Esophagus squamous epithelium (tissue), 5 donors: ENCODE data around the gene STATH. TPM values are rescaled to one million over a fixed set of nuclear protein-coding genes. Genes with fewer than 3 reads are reported as not detected.

Source experiments
- DNase-seq: peaks from one replicate; lab custom pipeline; 2025; lab: John Stamatoyannopoulos, UW
- H3K27ac ChIP-seq, 4 donors: fragments of 200-600 bp; sonication (generic); one replicate each; pipeline ENCODE4 v1.5.1; 2016 to 2019; ENCODE audit warnings: mild to moderate bottlenecking in 1 of 4
- H3K27me3 ChIP-seq, 4 donors: fragments of 200-600 bp; sonication (generic); 1 replicate in 3 of 4; 2 replicates in 1 of 4; pipeline versions ENCODE4 v1.5.1 to v1.6.0; 2017 to 2021; ENCODE audit warnings: antibody characterized with exemption in 1 of 4
- H3K36me3 ChIP-seq, 3 donors: fragments of 200-600 bp; sonication (generic); one replicate each; pipeline ENCODE4 v1.5.1; 2016 to 2019
- H3K4me1 ChIP-seq, 3 donors: fragments of 200-600 bp; sonication (generic); one replicate each; pipeline ENCODE4 v1.5.1; 2017 to 2019
- H3K4me3 ChIP-seq, 4 donors: fragments of 200-600 bp; sonication (generic); 1 replicate in 3 of 4; 2 replicates in 1 of 4; pipeline ENCODE4 v1.5.1; 2016 to 2019; ENCODE audit warnings: mild to moderate bottlenecking in 2 of 4, moderate library complexity in 1 of 4
- H3K9me3 ChIP-seq, 3 donors: fragments of 200-600 bp; sonication (generic); one replicate each; pipeline ENCODE4 v1.5.1; 2016 to 2019
- POLR2A ChIP-seq, 4 donors: fragments of 450-650 bp; IDR thresholded peaks; one replicate each; pipeline ENCODE4 v1.6.1; 2017; ENCODE audit warnings: antibody characterized with exemption in 4 of 4, mild to moderate bottlenecking in 4 of 4, moderate library complexity in 3 of 4
- WGBS, 2 donors: methylation state at CpG; one replicate each; pipeline ENCODE4 v1.1.5; 2018; 5-methylcytosine and 5-hydroxymethylcytosine counted together
- intact Hi-C: fragments of 100-400 bp; cut with DNase I; formaldehyde crosslinking; loops from one replicate; pipeline ENCODE4 v1.15.0; 2022
- total RNA-seq, 4 donors: library from RNA; depleted of rRNA; stranded (reverse); fragments of >200 nt; gene quantifications; one replicate each; pipeline ENCODE4 v1.1.0, GENCODE V29; 2016
- TF ChIP-seq, protein P1 (sequence below), 6 experiments: fragments of 450-650 bp in 4 of 6; fragments of 200-600 bp in 2 of 6; sonication (generic) in 2 of 6; IDR thresholded peaks; one replicate each; pipeline ENCODE4 v1.5.1; 2016 to 2019; ENCODE audit warnings: antibody characterized with exemption in 6 of 6, mild to moderate bottlenecking in 4 of 6, moderate library complexity in 4 of 6
- donor health status: DM: yes; HTN: yes; CAD: no.

STATH gene, protein sequence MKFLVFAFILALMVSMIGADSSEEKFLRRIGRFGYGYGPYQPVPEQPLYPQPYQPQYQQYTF
- not detected for total RNA-seq

GRCh38 chr4:69995526-69996016, at the start of gene STATH:
STATH (plus strand) TSS chr4:69995966; CDS start chr4:69998438, 2,472 bp downstream.
- DNase-seq: no peak
- 28% methylated on average over 3 of the region's 3 CpGs for WGBS, 2 donors
- H3K27ac ChIP-seq: no peak within 1 kb of the TSS
- TF ChIP-seq POLR2A (IDR thresholded peaks at IDR 0.05): no peak
- TF ChIP-seq, protein P1, sequence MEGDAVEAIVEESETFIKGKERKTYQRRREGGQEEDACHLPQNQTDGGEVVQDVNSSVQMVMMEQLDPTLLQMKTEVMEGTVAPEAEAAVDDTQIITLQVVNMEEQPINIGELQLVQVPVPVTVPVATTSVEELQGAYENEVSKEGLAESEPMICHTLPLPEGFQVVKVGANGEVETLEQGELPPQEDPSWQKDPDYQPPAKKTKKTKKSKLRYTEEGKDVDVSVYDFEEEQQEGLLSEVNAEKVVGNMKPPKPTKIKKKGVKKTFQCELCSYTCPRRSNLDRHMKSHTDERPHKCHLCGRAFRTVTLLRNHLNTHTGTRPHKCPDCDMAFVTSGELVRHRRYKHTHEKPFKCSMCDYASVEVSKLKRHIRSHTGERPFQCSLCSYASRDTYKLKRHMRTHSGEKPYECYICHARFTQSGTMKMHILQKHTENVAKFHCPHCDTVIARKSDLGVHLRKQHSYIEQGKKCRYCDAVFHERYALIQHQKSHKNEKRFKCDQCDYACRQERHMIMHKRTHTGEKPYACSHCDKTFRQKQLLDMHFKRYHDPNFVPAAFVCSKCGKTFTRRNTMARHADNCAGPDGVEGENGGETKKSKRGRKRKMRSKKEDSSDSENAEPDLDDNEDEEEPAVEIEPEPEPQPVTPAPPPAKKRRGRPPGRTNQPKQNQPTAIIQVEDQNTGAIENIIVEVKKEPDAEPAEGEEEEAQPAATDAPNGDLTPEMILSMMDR (IDR thresholded peaks at IDR 0.05): no peak
- intact Hi-C loops: no loop called here
- H3K36me3 ChIP-seq: no peaks in the 10 kb centered on the region
- peaks cover 0 to 4% (median 0%) of the 10 kb centered on the region in 3 donors for H3K4me1 ChIP-seq
- no peaks in the 10 kb centered on the region for H3K27me3 ChIP-seq
- no peaks in the 10 kb centered on the region for H3K9me3 ChIP-seq
- no peak within 1 kb of the TSS for H3K4me3 ChIP-seq

GRCh38 chr4:69951602-69952001, 44.2 kb upstream of the STATH start:
- Histone ChIP-seq H3K4me1 (no peaks in the 10 kb centered on the region), H3K4me3 (no peak overlapping the region), H3K9me3 (no peaks in the 10 kb centered on the region), H3K27ac (no peak overlapping the region), H3K36me3 (no peaks in the 10 kb centered on the region), H3K27me3 (no peaks in the 10 kb centered on the region)
- 58 to 75% methylated on average over 3 of the region's 3 CpGs for WGBS, 2 donors
- intact Hi-C loops: no loop called here
- no peak for TF ChIP-seq POLR2A (IDR thresholded peaks at IDR 0.05)
- TF ChIP-seq, protein P1 (IDR thresholded peaks at IDR 0.05): no peak
- DNase-seq: no peak

- 83 to 89% methylated on average over 1 of the region's 1 CpG for WGBS, 2 donors
- no peak for DNase-seq
These were observed 38.6 kb upstream of the STATH start for GRCh38 chr4:69957209-69957608.

DNA sequence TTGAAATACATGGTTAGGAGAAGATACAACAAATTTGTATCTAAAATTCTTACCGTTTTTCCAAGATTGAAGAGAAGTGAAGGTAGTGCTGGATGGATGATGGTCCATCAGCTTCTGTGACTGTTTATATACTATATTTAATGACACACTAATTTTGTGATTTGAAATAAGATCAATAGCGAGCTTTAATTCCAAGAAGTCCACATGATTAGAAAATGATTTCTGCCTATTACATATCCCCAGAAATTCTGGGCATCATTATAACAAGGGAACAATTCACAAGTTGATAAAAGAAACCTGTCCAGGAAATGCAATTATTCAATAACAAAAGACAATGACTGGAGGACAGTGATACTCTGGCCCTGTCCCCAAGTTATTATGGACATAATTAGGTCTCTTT, 30.1 kb upstream of the STATH start, which contains the start of gene CSN2:
CSN2 (minus strand) TSS at position 101 of the 400 bp plus-strand sequence. CDS start 4,733 bp downstream, outside the sequence.
- Histone ChIP-seq H3K4me1 (no peaks in the 10 kb centered on the region), H3K4me3 (no peak within 1 kb of the TSS), H3K36me3 (no peaks in the 10 kb centered on the region), H3K27me3 (no peaks in the 10 kb centered on the region), H3K27ac (no peak within 1 kb of the TSS), H3K9me3 (no peaks in the 10 kb centered on the region)
- no peak for DNase-seq
- WGBS, 2 donors: 79 to 82% methylated on average over 2 of the region's 2 CpGs
- TF ChIP-seq, protein P1 (IDR thresholded peaks at IDR 0.05): no peak
- no peak for TF ChIP-seq POLR2A (IDR thresholded peaks at IDR 0.05)
- intact Hi-C loops: no loop called here

More at GRCh38 chr4:69957209-69957608, 38.6 kb upstream of the STATH start:
- TF ChIP-seq POLR2A (IDR thresholded peaks at IDR 0.05): no peak
- TF ChIP-seq, protein P1 (IDR thresholded peaks at IDR 0.05): no peak
- Histone ChIP-seq H3K27ac (no peak overlapping the region), H3K4me3 (no peak overlapping the region), H3K4me1 (no peaks in the 10 kb centered on the region), H3K9me3 (no peaks in the 10 kb centered on the region), H3K36me3 (no peaks in the 10 kb centered on the region), H3K27me3 (no peaks in the 10 kb centered on the region)
- intact Hi-C loops: no loop called here

DNA sequence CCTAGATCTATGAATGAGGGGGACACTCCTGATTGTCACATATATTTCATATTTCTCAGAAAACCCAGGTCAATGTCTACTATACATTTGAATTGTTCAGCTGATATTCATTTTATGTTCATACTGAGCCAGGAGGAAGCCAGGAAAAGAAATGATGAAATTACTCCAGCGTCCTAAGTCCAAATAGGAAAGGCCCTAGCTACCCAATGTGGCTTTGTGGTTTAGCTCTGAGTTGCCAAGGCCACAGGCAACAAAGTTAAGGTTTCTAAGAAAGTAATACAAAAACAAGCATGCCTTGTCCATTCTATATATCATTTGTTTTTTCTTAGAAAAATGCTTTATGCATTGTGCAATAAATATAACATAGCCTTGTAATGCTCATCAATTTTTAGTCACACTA, 25.7 kb upstream of the STATH start:
- intact Hi-C loops: no loop called here
- no peaks in the 10 kb centered on the region for H3K36me3 ChIP-seq
- no peak for DNase-seq
- H3K27ac ChIP-seq: no peak overlapping the region
- WGBS, 2 donors: 40 to 43% methylated on average over 1 of the region's 1 CpG
- H3K4me3 ChIP-seq: no peak overlapping the region
- H3K4me1 ChIP-seq: no peaks in the 10 kb centered on the region
- no peaks in the 10 kb centered on the region for H3K27me3 ChIP-seq
- TF ChIP-seq, protein P1 (IDR thresholded peaks at IDR 0.05): no peak
- TF ChIP-seq POLR2A (IDR thresholded peaks at IDR 0.05): no peak
- H3K9me3 ChIP-seq: no peaks in the 10 kb centered on the region
